ENCODE data around the gene CFAP90.

- no peak for TF ChIP-seq CTCF (IDR thresholded peaks at IDR 0.05)
- no peak for TF ChIP-seq POLR2A (IDR thresholded peaks at IDR 0.05)
Measured at GRCh38 chr5:7897014-7897600, 46.2 kb upstream of the CFAP90 start.

Data from lower leg skin (tissue), 3 donors.